CD4-positive, alpha-beta T cell (primary cell): ENCODE measurements around the gene USP14. TPM values are rescaled to one million over a fixed set of nuclear protein-coding genes. Genes with fewer than 3 reads are reported as not detected.

Experiments
- ATAC-seq: fragments of 200-7000 bp; cut with Tn5 transposase; one replicate; pipeline ENCODE4 v1.10.0; 2022; ENCODE audit warnings: mild to moderate bottlenecking; ENCODE audit not compliant: poor library complexity
- CTCF ChIA-PET: fragments of 350-600 bp; sonication (Branson Sonifier 250); formaldehyde crosslinking; loops from one replicate; lab custom pipeline; 2021; ENCODE audit warnings: antibody characterized with exemption, inconsistent platforms; lab: Charles Lee
- POLR2A ChIA-PET: fragments of 350-600 bp; sonication (Branson Sonifier 250); formaldehyde crosslinking; loops from one replicate; lab custom pipeline; 2021; ENCODE audit warnings: antibody characterized with exemption, inconsistent platforms; lab: Charles Lee
- DNase-seq, 14 experiments: peaks; one replicate each; pipeline ENCODE4 v3.0.0-alpha.2; 2013 to 2020; ENCODE audit warnings: mixed read lengths in 2 of 14
- H3K27ac ChIP-seq, 2 donors: one replicate each; pipeline versions ENCODE4 v1.5.1 to v1.7.0; 2013; ENCODE audit warnings: low read length in 2 of 2, low read depth in 1 of 2, mild to moderate bottlenecking in 1 of 2
- H3K27me3 ChIP-seq, 2 experiments: 1 replicate in 1 of 2; 2 replicates in 1 of 2; pipeline versions ENCODE4 v1.6.1 to v1.7.0; 2013; ENCODE audit warnings: low read length in 2 of 2, control low read depth in 1 of 2, mild to moderate bottlenecking in 1 of 2, moderate library complexity in 1 of 2; ENCODE audit not compliant: insufficient read depth in 2 of 2, control insufficient read depth in 1 of 2
- H3K36me3 ChIP-seq: one replicate; pipeline ENCODE4 v1.6.1; 2013; ENCODE audit warnings: low read length, control low read depth; ENCODE audit not compliant: insufficient read depth
- H3K4me1 ChIP-seq: one replicate; pipeline ENCODE4 v1.6.1; 2013; ENCODE audit warnings: low read length, control low read depth; ENCODE audit not compliant: insufficient read depth
- H3K4me3 ChIP-seq: one replicate; pipeline ENCODE4 v1.5.1; 2013; ENCODE audit warnings: mild to moderate bottlenecking, low read length, moderate library complexity
- H3K9me3 ChIP-seq, 2 experiments: 1 replicate in 1 of 2; 2 replicates in 1 of 2; pipeline versions ENCODE4 v1.6.1 to v1.7.0; 2013; ENCODE audit warnings: low read length in 2 of 2, mild to moderate bottlenecking in 2 of 2, control low read depth in 1 of 2, moderate library complexity in 1 of 2; ENCODE audit not compliant: control insufficient read depth in 1 of 2, insufficient read depth in 1 of 2
- H3K27ac Mint-ChIP-seq: one replicate; pipeline ENCODE4 v1.8.0; 2020; ENCODE audit warnings: mixed read lengths
- H3K27me3 Mint-ChIP-seq: one replicate; pipeline ENCODE4 v1.8.0; 2021; ENCODE audit warnings: mixed read lengths
- H3K36me3 Mint-ChIP-seq: one replicate; pipeline ENCODE4 v1.8.0; 2021; ENCODE audit warnings: low read depth, mixed read lengths
- H3K4me1 Mint-ChIP-seq: one replicate; pipeline ENCODE4 v1.8.0; 2021; ENCODE audit warnings: low read depth, mixed read lengths
- H3K4me3 Mint-ChIP-seq: one replicate; pipeline ENCODE4 v1.8.0; 2020; ENCODE audit warnings: mild to moderate bottlenecking, mixed read lengths
- H3K9me3 Mint-ChIP-seq: one replicate; pipeline ENCODE4 v1.8.0; 2020; ENCODE audit warnings: mixed read lengths
- intact Hi-C, 2 experiments: fragments of 100-400 bp; cut with DNase I in 1 of 2; cut with micrococcal nuclease in 1 of 2; formaldehyde crosslinking; loops; one replicate each; pipeline versions ENCODE4 v1.15.1 to v1.9.0; 2023 to 2025; cut with DNase I, micrococcal nuclease
- total RNA-seq, 174 experiments: library from RNA in 2 of 174; stranded (reverse) in 2 of 174; gene quantifications; one replicate each; pipeline ENCODE4 v1.2.3 and lab custom pipeline; 2021 to 2026
- TF ChIP-seq, protein P1 (sequence below): fragments of 200-600 bp; IDR thresholded peaks from one replicate; pipeline ENCODE4 v1.8.0; 2022; ENCODE audit warnings: antibody characterized with exemption, mild to moderate bottlenecking

The USP14 gene
- total RNA-seq, 2 experiments from 2014 or later, result 51.3 to 56.2 TPM

DNA sequence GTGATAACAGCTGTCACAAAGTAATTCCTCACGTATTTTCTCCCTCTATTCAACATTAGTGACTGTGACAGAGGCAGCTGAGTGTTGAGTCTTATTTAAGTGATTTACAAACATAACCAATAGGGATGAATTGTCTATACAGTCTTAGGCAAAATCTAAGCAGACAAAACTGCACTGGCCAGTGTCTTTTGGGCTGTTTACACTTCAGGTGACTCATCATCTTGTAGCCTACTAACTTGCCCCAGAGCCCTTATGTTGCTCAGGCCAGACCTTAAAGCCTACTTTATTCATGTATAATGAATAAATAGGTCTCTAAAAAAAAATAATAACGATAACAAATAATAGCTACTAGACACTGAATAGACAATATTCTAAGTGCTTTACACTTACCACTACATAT, 92.3 kb downstream of the USP14 start:
- POLR2A ChIA-PET, result no interaction called here
- ATAC-seq, result no peak
- Mint-ChIP-seq H3K36me3 (peaks cover 86% of the 10 kb centered on the region), H3K27ac (no peak overlapping the region), H3K4me1 (peaks cover 5% of the 10 kb centered on the region), H3K4me3 (no peak overlapping the region), H3K9me3 (no peaks in the 10 kb centered on the region), H3K27me3 (no peaks in the 10 kb centered on the region)
- no peak for DNase-seq
- Histone ChIP-seq H3K9me3 (no peaks in the 10 kb centered on the region), H3K4me3 (no peak overlapping the region), H3K36me3 (peaks cover 85% of the 10 kb centered on the region), H3K27me3 (no peaks in the 10 kb centered on the region), H3K4me1 (no peaks in the 10 kb centered on the region), H3K27ac (no peak overlapping the region)
- intact Hi-C loops, result no loop called here
- CTCF ChIA-PET, result no interaction called here
- TF ChIP-seq, protein P1, sequence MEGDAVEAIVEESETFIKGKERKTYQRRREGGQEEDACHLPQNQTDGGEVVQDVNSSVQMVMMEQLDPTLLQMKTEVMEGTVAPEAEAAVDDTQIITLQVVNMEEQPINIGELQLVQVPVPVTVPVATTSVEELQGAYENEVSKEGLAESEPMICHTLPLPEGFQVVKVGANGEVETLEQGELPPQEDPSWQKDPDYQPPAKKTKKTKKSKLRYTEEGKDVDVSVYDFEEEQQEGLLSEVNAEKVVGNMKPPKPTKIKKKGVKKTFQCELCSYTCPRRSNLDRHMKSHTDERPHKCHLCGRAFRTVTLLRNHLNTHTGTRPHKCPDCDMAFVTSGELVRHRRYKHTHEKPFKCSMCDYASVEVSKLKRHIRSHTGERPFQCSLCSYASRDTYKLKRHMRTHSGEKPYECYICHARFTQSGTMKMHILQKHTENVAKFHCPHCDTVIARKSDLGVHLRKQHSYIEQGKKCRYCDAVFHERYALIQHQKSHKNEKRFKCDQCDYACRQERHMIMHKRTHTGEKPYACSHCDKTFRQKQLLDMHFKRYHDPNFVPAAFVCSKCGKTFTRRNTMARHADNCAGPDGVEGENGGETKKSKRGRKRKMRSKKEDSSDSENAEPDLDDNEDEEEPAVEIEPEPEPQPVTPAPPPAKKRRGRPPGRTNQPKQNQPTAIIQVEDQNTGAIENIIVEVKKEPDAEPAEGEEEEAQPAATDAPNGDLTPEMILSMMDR, result no peak

GRCh38 chr18:251572-251971, 93.2 kb downstream of the USP14 start:
- TF ChIP-seq, protein P1, result no peak
- intact Hi-C loops, result no loop called here

DNA sequence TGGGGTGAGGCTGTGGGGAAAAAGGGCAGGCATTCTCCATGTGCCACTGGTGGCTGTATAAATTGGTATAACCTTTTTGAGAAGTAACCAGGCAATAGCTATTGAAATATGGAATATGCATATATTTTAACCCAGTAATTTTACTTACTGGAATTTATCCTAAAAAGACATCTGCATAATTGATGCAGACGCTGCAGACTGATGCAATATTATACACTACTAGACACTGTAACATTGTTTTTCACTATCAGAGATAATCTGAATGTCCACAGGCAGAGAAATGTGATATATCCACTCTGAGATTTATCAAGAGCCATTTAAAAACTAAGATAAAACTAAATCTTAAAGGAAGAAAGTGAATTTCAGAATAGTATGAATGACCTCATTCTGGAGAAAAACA, 94.8 kb downstream of the USP14 start:
- intact Hi-C loops, result no loop called here
- ChIA-PET POLR2A (interaction anchor here (1.1 kb wide), 1 partner anchor 14 kb away, joined by 4 read pairs; the partner anchor contains the start of gene THOC1), CTCF (interaction anchor here (0.9 kb wide), 1 partner anchor 18 kb away, joined by 3 read pairs; no protein-coding TSS in a partner anchor)
- no peaks in the 10 kb centered on the region for H3K9me3 ChIP-seq
- Mint-ChIP-seq H3K9me3 (no peaks in the 10 kb centered on the region), H3K4me1 (peaks cover 5% of the 10 kb centered on the region), H3K36me3 (peaks cover 94% of the 10 kb centered on the region), H3K27me3 (no peaks in the 10 kb centered on the region), H3K27ac (no peak overlapping the region), H3K4me3 (no peak overlapping the region)
- H3K27ac ChIP-seq, result no peak overlapping the region
- no peak for ATAC-seq
- no peak overlapping the region for H3K4me3 ChIP-seq
- peaks cover 84% of the 10 kb centered on the region for H3K36me3 ChIP-seq
- no peaks in the 10 kb centered on the region for H3K27me3 ChIP-seq
- DNase-seq, result no peak
- H3K4me1 ChIP-seq, result no peaks in the 10 kb centered on the region
- TF ChIP-seq, protein P1, result no peak

More at GRCh38 chr18:251572-251971, 93.2 kb downstream of the USP14 start:
- no peak overlapping the region for H3K27ac ChIP-seq
- Mint-ChIP-seq H3K9me3 (no peaks in the 10 kb centered on the region), H3K27me3 (no peaks in the 10 kb centered on the region), H3K4me3 (no peak overlapping the region), H3K27ac (no peak overlapping the region), H3K4me1 (peaks cover 5% of the 10 kb centered on the region), H3K36me3 (peaks cover 86% of the 10 kb centered on the region)
- peaks cover 85% of the 10 kb centered on the region for H3K36me3 ChIP-seq
- ChIA-PET POLR2A (no interaction called here), CTCF (no interaction called here)
- DNase-seq, result no peak
- H3K4me1 ChIP-seq, result no peaks in the 10 kb centered on the region
- H3K4me3 ChIP-seq, result no peak overlapping the region
- no peaks in the 10 kb centered on the region for H3K27me3 ChIP-seq
- ATAC-seq, result no peak
- H3K9me3 ChIP-seq, result no peaks in the 10 kb centered on the region
